ENCODE results near the gene DSTYK.

The DSTYK gene

GRCh38 chr1:205248793-205249601 is 37.5 kb upstream of the DSTYK start:
- no peak overlapping the region for H3K27ac ChIP-seq (ENCODE audit: low read length)
- no peak overlapping the region for H3K9ac ChIP-seq (ENCODE audit: low read length)
- no peak overlapping the region for H3K4me3 ChIP-seq (ENCODE audit: low read length)
- H3K36me3 ChIP-seq (ENCODE audit: control insufficient read depth, low read depth, low read length), result no peaks in the 10 kb centered on the region
- no peaks in the 10 kb centered on the region for H3K4me1 ChIP-seq (ENCODE audit: control insufficient read depth, low read depth, low read length)
- H3K9me3 ChIP-seq (ENCODE audit: control insufficient read depth, low read depth, low read length), result no peaks in the 10 kb centered on the region
- no peaks in the 10 kb centered on the region for H3K27me3 ChIP-seq (ENCODE audit: control insufficient read depth, insufficient read depth, low read length)

- H3K9ac ChIP-seq (ENCODE audit: low read length), result no peak overlapping the region
- no peaks in the 10 kb centered on the region for H3K9me3 ChIP-seq (ENCODE audit: control insufficient read depth, low read depth, low read length)
- no peaks in the 10 kb centered on the region for H3K27me3 ChIP-seq (ENCODE audit: control insufficient read depth, insufficient read depth, low read length)
- no peak overlapping the region for H3K27ac ChIP-seq (ENCODE audit: low read length)
- no peak overlapping the region for H3K4me3 ChIP-seq (ENCODE audit: low read length)
- no peaks in the 10 kb centered on the region for H3K4me1 ChIP-seq (ENCODE audit: control insufficient read depth, low read depth, low read length)
- H3K36me3 ChIP-seq (ENCODE audit: control insufficient read depth, low read depth, low read length), result no peaks in the 10 kb centered on the region
Observed at GRCh38 chr1:205247130-205247921, 35.8 kb upstream of the DSTYK start.

DNA sequence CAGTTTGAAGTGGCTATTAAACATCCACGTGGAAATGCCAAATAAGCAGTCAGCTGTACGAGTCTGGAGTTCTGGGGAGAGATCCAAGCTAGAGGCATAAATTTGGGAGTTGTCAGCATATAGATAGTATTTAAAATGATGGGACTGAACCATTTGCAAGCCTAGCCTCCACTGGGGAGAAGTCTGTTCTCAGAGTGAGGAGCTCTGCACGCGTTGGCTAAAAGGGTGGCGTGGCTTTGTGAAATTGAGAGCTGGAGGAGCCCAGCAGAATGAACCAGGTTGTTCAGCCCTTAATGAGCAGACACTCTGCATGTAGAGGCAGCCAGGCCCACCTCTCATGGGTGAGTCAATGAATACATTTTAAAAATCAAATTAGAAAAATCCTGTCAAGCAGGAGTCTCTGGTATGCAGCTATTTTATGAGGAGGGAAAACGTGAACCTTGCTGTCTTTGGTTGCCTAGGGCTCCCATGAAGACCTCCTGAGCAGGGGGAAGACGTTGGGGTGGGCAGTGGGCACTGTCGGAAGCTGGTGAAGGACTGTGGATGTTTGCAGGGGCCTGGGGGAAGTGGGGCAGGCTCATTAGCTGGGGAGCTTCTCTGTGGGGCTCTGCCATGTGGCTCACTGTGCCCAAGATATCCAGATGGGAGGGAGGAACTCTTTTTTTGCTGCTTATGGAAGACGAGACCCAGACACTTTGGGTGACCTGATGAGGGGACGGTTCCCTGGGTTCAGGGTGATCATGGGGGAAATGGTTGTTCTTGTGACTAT is 35.0 kb upstream of the DSTYK start:
- no peaks in the 10 kb centered on the region for H3K9me3 ChIP-seq (ENCODE audit: control insufficient read depth, low read depth, low read length)
- no peak overlapping the region for H3K4me3 ChIP-seq (ENCODE audit: low read length)
- no peaks in the 10 kb centered on the region for H3K27me3 ChIP-seq (ENCODE audit: control insufficient read depth, insufficient read depth, low read length)
- no peak overlapping the region for H3K9ac ChIP-seq (ENCODE audit: low read length)
- H3K36me3 ChIP-seq (ENCODE audit: control insufficient read depth, low read depth, low read length), result no peaks in the 10 kb centered on the region
- H3K4me1 ChIP-seq (ENCODE audit: control insufficient read depth, low read depth, low read length), result no peaks in the 10 kb centered on the region
- H3K27ac ChIP-seq (ENCODE audit: low read length), result no peak overlapping the region

- no peaks in the 10 kb centered on the region for H3K27me3 ChIP-seq (ENCODE audit: control insufficient read depth, insufficient read depth, low read length)
- no peak overlapping the region for H3K9ac ChIP-seq (ENCODE audit: low read length)
- H3K36me3 ChIP-seq (ENCODE audit: control insufficient read depth, low read depth, low read length), result no peaks in the 10 kb centered on the region
- no peaks in the 10 kb centered on the region for H3K4me1 ChIP-seq (ENCODE audit: control insufficient read depth, low read depth, low read length)
- no peak overlapping the region for H3K4me3 ChIP-seq (ENCODE audit: low read length)
- no peak overlapping the region for H3K27ac ChIP-seq (ENCODE audit: low read length)
- H3K9me3 ChIP-seq (ENCODE audit: control insufficient read depth, low read depth, low read length), result no peaks in the 10 kb centered on the region
Observed at GRCh38 chr1:205245096-205245495, 33.6 kb upstream of the DSTYK start.

DNA sequence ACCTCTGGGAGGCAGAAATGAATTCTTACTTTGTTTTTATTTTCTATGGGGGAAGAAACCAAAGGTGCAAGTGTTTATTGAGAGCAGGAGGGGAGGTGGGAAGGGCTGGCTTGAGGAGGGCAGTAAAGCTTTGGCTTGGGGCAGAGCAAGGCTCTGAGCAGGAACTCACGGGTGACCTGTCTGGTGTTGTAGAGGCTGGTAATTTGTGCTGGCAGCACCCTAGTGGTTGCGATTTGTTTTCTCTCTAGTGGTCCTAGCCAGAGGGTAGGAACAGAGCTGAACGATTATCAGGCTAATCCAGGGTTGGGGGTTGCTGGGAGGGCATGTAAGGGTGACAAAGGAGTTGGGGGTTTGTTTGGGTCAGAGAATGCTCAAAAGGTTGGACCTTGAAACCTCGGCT is 32.9 kb upstream of the DSTYK start:
- Histone ChIP-seq H3K4me1 (ENCODE audit: control insufficient read depth, low read depth, low read length) (no peaks in the 10 kb centered on the region), H3K27ac (ENCODE audit: low read length) (no peak overlapping the region), H3K4me3 (ENCODE audit: low read length) (no peak overlapping the region), H3K9ac (ENCODE audit: low read length) (no peak overlapping the region), H3K27me3 (ENCODE audit: control insufficient read depth, insufficient read depth, low read length) (no peaks in the 10 kb centered on the region), H3K9me3 (ENCODE audit: control insufficient read depth, low read depth, low read length) (no peaks in the 10 kb centered on the region), H3K36me3 (ENCODE audit: control insufficient read depth, low read depth, low read length) (no peaks in the 10 kb centered on the region)

DNA sequence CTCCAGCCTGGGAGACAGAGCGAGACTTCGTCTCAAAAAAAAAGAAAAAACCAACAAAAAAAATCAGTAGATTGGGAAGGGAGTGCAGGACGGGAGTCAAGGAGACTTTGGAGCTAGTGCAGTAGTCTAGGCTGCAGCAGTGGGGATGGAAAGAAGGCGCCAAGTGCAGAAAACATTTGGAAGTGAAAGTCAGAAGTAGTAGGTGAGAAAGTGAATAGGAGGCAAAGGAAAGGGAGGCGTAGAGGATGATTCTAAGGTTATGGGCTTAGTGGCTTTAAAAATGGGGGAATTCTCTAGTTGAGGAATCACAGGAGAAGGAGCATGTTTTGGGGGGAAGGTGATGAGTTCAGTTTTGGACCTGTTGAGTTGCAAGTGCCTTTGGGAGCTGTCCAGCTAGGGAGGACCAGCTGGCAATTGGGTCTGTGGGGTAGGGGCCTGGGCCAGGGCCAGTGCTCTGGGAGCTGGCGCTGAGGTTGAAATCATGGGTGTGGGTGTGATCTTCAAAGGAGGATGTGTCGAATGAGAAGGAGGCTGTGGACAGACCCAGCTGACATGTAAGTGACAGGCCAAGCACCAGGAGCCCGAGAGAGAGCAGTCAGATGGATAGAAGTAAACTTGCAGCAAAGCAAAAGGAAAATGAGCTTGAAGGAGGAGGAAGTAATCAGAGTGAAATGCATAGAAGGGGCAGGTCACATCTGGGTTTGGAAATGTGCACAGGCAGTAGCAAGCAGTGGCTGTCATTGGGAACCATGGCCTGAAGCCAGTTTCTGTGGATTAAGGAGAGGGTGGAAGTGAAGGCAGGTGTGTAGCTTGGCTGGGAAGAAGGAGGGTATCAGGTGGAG is 32.1 kb upstream of the DSTYK start:
- no peaks in the 10 kb centered on the region for H3K27me3 ChIP-seq (ENCODE audit: control insufficient read depth, insufficient read depth, low read length)
- no peak overlapping the region for H3K4me3 ChIP-seq (ENCODE audit: low read length)
- no peak overlapping the region for H3K9ac ChIP-seq (ENCODE audit: low read length)
- H3K27ac ChIP-seq (ENCODE audit: low read length), result no peak overlapping the region
- no peaks in the 10 kb centered on the region for H3K4me1 ChIP-seq (ENCODE audit: control insufficient read depth, low read depth, low read length)
- no peaks in the 10 kb centered on the region for H3K9me3 ChIP-seq (ENCODE audit: control insufficient read depth, low read depth, low read length)
- no peaks in the 10 kb centered on the region for H3K36me3 ChIP-seq (ENCODE audit: control insufficient read depth, low read depth, low read length)

- H3K9me3 ChIP-seq (ENCODE audit: control insufficient read depth, low read depth, low read length), result no peaks in the 10 kb centered on the region
Observed at GRCh38 chr1:205241366-205242030, 30.0 kb upstream of the DSTYK start.

GRCh38 chr1:205240569-205240968 is 29.1 kb upstream of the DSTYK start:
- no peak overlapping the region for H3K4me3 ChIP-seq (ENCODE audit: low read length)
- no peaks in the 10 kb centered on the region for H3K4me1 ChIP-seq (ENCODE audit: control insufficient read depth, low read depth, low read length)
- H3K27ac ChIP-seq (ENCODE audit: low read length), result no peak overlapping the region
- H3K9me3 ChIP-seq (ENCODE audit: control insufficient read depth, low read depth, low read length), result no peaks in the 10 kb centered on the region
- no peaks in the 10 kb centered on the region for H3K36me3 ChIP-seq (ENCODE audit: control insufficient read depth, low read depth, low read length)
- no peaks in the 10 kb centered on the region for H3K27me3 ChIP-seq (ENCODE audit: control insufficient read depth, insufficient read depth, low read length)
- no peak overlapping the region for H3K9ac ChIP-seq (ENCODE audit: low read length)

More at GRCh38 chr1:205241366-205242030, 30.0 kb upstream of the DSTYK start:
- Histone ChIP-seq H3K27ac (ENCODE audit: low read length) (no peak overlapping the region), H3K4me1 (ENCODE audit: control insufficient read depth, low read depth, low read length) (no peaks in the 10 kb centered on the region), H3K36me3 (ENCODE audit: control insufficient read depth, low read depth, low read length) (no peaks in the 10 kb centered on the region), H3K4me3 (ENCODE audit: low read length) (no peak overlapping the region), H3K9ac (ENCODE audit: low read length) (no peak overlapping the region), H3K27me3 (ENCODE audit: control insufficient read depth, insufficient read depth, low read length) (no peaks in the 10 kb centered on the region)

DNA sequence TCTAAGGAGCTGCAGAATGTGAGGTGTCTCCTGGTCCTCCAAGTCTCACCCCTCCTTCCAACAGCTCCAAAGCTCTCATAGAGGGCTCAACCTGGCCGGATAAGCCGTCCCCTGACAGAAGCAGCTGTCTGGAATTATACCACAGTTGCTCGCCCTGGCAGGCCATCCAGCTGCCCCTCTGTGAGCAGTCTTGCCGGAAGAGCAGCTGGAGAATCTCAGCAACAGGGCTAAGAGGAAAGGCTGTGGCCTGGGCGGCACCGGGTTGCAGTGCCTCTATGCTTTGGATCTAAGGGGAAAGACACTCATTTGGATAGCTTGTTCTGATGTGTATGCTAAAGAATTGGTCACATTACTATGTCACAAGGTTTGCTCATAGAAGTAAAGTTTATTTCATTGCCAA is 28.6 kb upstream of the DSTYK start:
- Histone ChIP-seq H3K9me3 (ENCODE audit: control insufficient read depth, low read depth, low read length) (no peaks in the 10 kb centered on the region), H3K4me3 (ENCODE audit: low read length) (no peak overlapping the region), H3K27ac (ENCODE audit: low read length) (no peak overlapping the region), H3K9ac (ENCODE audit: low read length) (no peak overlapping the region), H3K27me3 (ENCODE audit: control insufficient read depth, insufficient read depth, low read length) (no peaks in the 10 kb centered on the region), H3K36me3 (ENCODE audit: control insufficient read depth, low read depth, low read length) (no peaks in the 10 kb centered on the region), H3K4me1 (ENCODE audit: control insufficient read depth, low read depth, low read length) (no peaks in the 10 kb centered on the region)

- no peak overlapping the region for H3K27ac ChIP-seq (ENCODE audit: low read length)
- no peaks in the 10 kb centered on the region for H3K36me3 ChIP-seq (ENCODE audit: control insufficient read depth, low read depth, low read length)
- no peak overlapping the region for H3K9ac ChIP-seq (ENCODE audit: low read length)
- H3K9me3 ChIP-seq (ENCODE audit: control insufficient read depth, low read depth, low read length), result no peaks in the 10 kb centered on the region
- H3K4me1 ChIP-seq (ENCODE audit: control insufficient read depth, low read depth, low read length), result no peaks in the 10 kb centered on the region
- no peaks in the 10 kb centered on the region for H3K27me3 ChIP-seq (ENCODE audit: control insufficient read depth, insufficient read depth, low read length)
- H3K4me3 ChIP-seq (ENCODE audit: low read length), result no peak overlapping the region
Observed at GRCh38 chr1:205239078-205239477, 27.6 kb upstream of the DSTYK start.

Measured in iPS-18a (cell line).